GM12878 (cell line): ENCODE data around the gene PLAAT3. TPM values are rescaled to one million over a fixed set of nuclear protein-coding genes. Genes with fewer than 3 reads are reported as not detected.
A peak's percentile ranks its signal among the peaks of the same experiment; 100 is the strongest.

ENCODE experiments used
- ATAC-seq: fragments of 200-7000 bp; cut with Tn5 transposase; 3 replicates; pipeline ENCODE4 v1.9.1; 2020; ENCODE audit warnings: mild to moderate bottlenecking, moderate library complexity
- BruUV-seq: library from RNA; stranded (reverse); fragments of 400-500 nt; replicated peaks from 2 replicates; lab custom pipeline; 2021; lab: Mats Ljungman, UMichigan
- CTCF ChIA-PET: fragments of 300-600 bp; sonication (Branson Sonifier 250); formaldehyde crosslinking; extraction: SDS; loops from one replicate; lab custom pipeline; 2021; ENCODE audit warnings: inconsistent platforms; lab: Yijun Ruan, JAX
- POLR2A ChIA-PET: fragments of 350-600 bp; formaldehyde crosslinking; extraction: SDS; loops from one replicate; lab custom pipeline; 2021; ENCODE audit warnings: inconsistent platforms; lab: Charles Lee
- RAD21 ChIA-PET: fragments of 300-600 bp; sonication (Branson Sonifier 250); formaldehyde crosslinking; loops from one replicate; lab custom pipeline; 2023; ENCODE audit warnings: antibody characterized with exemption; ENCODE audit not compliant: unreplicated experiment; lab: Charles Lee
- SMC1A ChIA-PET: fragments of 300-600 bp; sonication (Branson Sonifier 250); formaldehyde crosslinking; loops from one replicate; lab custom pipeline; 2023; ENCODE audit not compliant: unreplicated experiment, uncharacterized antibody; lab: Charles Lee
- DNase-seq: peaks from one replicate; pipeline ENCODE4 v3.0.0-alpha.2; 2011; ENCODE audit warnings: low read depth, low spot score
- FAIRE-seq: peaks from 3 replicates; lab custom pipeline; 2011; peaks lifted over from hg19 to GRCh38; lab: Jason Lieb, UNC
- H2AFZ ChIP-seq: 2 replicates; pipeline ENCODE4 v1.6.0; 2011; ENCODE audit warnings: low read depth, low read length, control low read depth; ENCODE audit not compliant: control insufficient read depth
- H3K27ac ChIP-seq: 2 replicates; pipeline ENCODE4 v1.5.1; 2011; ENCODE audit warnings: control low read depth; ENCODE audit not compliant: control insufficient read depth, insufficient read depth
- H3K27me3 ChIP-seq, 2 experiments: replicated peaks in 1 of 2; 2 replicates each; pipeline versions ENCODE4 v1.6.0 to v1.6.1; 2011; ENCODE audit warnings: low read length in 1 of 2; ENCODE audit not compliant: control insufficient read depth in 2 of 2, insufficient read depth in 2 of 2
- H3K36me3 ChIP-seq, 2 experiments: 2 replicates each; pipeline ENCODE4 v1.5.1; 2011; ENCODE audit warnings: low read length in 1 of 2; ENCODE audit not compliant: control insufficient read depth in 2 of 2, insufficient read depth in 2 of 2
- H3K4me1 ChIP-seq: 2 replicates; pipeline ENCODE4 v1.6.1; 2011; ENCODE audit warnings: mild to moderate bottlenecking, low read length, moderate library complexity, mixed read lengths; ENCODE audit not compliant: control insufficient read depth, insufficient read depth
- H3K4me2 ChIP-seq: 2 replicates; pipeline ENCODE4 v1.6.0; 2011; ENCODE audit warnings: control low read depth; ENCODE audit not compliant: control insufficient read depth, insufficient read depth
- H3K4me3 ChIP-seq: fragments of 200-600 bp; sonication (generic); 2 replicates; pipeline ENCODE4 v1.5.1; 2016
- H3K79me2 ChIP-seq: 2 replicates; pipeline ENCODE4 v1.6.0; 2011; ENCODE audit warnings: low read length; ENCODE audit not compliant: control insufficient read depth, insufficient read depth
- H3K9ac ChIP-seq: 2 replicates; pipeline ENCODE4 v1.8.0; 2011; ENCODE audit warnings: low read length, control low read depth, mixed read lengths; ENCODE audit not compliant: control insufficient read depth, insufficient read depth
- H3K9me3 ChIP-seq: replicated peaks from 3 replicates; pipeline ENCODE4 v1.5.1; 2011; ENCODE audit warnings: mild to moderate bottlenecking, low read length; ENCODE audit not compliant: control insufficient read depth, insufficient read depth
- H4K20me1 ChIP-seq: 2 replicates; pipeline ENCODE4 v1.6.0; 2011; ENCODE audit not compliant: control insufficient read depth, insufficient read depth
- BACH1 ChIP-seq: fragments of 450-650 bp; IDR thresholded peaks from 2 replicates; pipeline ENCODE4 v1.6.1; 2017; ENCODE audit warnings: mild to moderate bottlenecking, borderline replicate concordance
- CUX1 ChIP-seq: IDR thresholded peaks from 2 replicates; pipeline ENCODE4 v1.6.1; 2012; ENCODE audit warnings: improper control_type of control experiment, low read depth, low read length; ENCODE audit not compliant: insufficient replicate concordance
- ESRRA ChIP-seq: IDR thresholded peaks from 2 replicates; pipeline ENCODE4 v1.6.1; 2012; ENCODE audit warnings: mild to moderate bottlenecking, low read length, improper control_type of control experiment
- FOS ChIP-seq: IDR thresholded peaks from 3 replicates; pipeline ENCODE4 v1.6.1; 2011; ENCODE audit warnings: borderline replicate concordance; ENCODE audit not compliant: insufficient read length; ENCODE audit errors: extremely low read depth
- HDAC2 ChIP-seq: fragments of 200-600 bp; sonication (generic); IDR thresholded peaks from 2 replicates; pipeline ENCODE4 v1.6.1; 2017
- PAX8 ChIP-seq: fragments of 450-650 bp; IDR thresholded peaks from 2 replicates; pipeline ENCODE4 v1.6.1; 2017; ENCODE audit warnings: mild to moderate bottlenecking, moderate library complexity
- SRF ChIP-seq, 2 experiments: IDR thresholded peaks; 2 replicates each; pipeline ENCODE4 v1.6.1; 2011; ENCODE audit warnings: low read depth in 2 of 2, low read length in 2 of 2, mild to moderate bottlenecking in 1 of 2, moderate library complexity in 1 of 2
- WGBS: methylation state at CpG from one replicate; pipeline ENCODE4 v1.1.6; 2016; ENCODE audit warnings: low lambda C conversion rate; ENCODE audit not compliant: insufficient replicate concordance, insufficient coverage; ENCODE audit errors: missing lambda C conversion rate; 5-methylcytosine and 5-hydroxymethylcytosine counted together
- in situ Hi-C: fragments of 300-500 bp; cut with MboI; formaldehyde crosslinking; loops from 9 replicates; pipeline ENCODE4 v1.14.3; 2018; ENCODE audit warnings: mixed read lengths
- intact Hi-C: fragments of 100-400 bp; cut with micrococcal nuclease; formaldehyde crosslinking; loops from one replicate; pipeline ENCODE4 v1.14.2; 2022; ENCODE audit not compliant: unreplicated experiment
- polyA plus RNA-seq, 11 experiments: library from polyadenylated mRNA; depleted of rRNA in 4 of 11; unstranded in 6 of 11; stranded (reverse) in 5 of 11; fragments of >200 nt; fragmentation: Nextera tagmentation in 4 of 11; fragmentation: Illumina TruSeq in 1 of 11; extraction: Ambion mirVana in 4 of 11; extraction: Trizol in 1 of 11; gene quantifications; 1 replicate in 1 of 11; 2 replicates in 10 of 11; pipeline versions ENCODE4 v1.2.1 to v1.2.3, GENCODE V29; 2011 to 2016; ENCODE audit warnings: inconsistent platforms in 2 of 11, missing spikeins in 2 of 11, low read depth in 1 of 11
- total RNA-seq, 4 experiments: library from RNA; depleted of rRNA in 3 of 4; stranded (reverse); fragments of >200 nt in 3 of 4; fragmentation: Illumina TruSeq in 1 of 4; extraction: Trizol in 1 of 4; gene quantifications; 2 replicates each; pipeline versions ENCODE4 v1.2.1 to v1.2.3, GENCODE V29; 2013 to 2021
- TF ChIP-seq, protein P1 (sequence below): IDR thresholded peaks from 2 replicates; pipeline ENCODE4 v1.6.1; 2011; ENCODE audit warnings: low read depth, mild to moderate bottlenecking, low read length, moderate library complexity, borderline replicate concordance; ENCODE audit errors: extremely low read depth
- TF ChIP-seq, protein P2 (sequence below): fragments of 450-650 bp; IDR thresholded peaks from 2 replicates; pipeline ENCODE4 v1.6.1; 2016; ENCODE audit warnings: mild to moderate bottlenecking
- TF ChIP-seq, protein P3 (sequence below): fragments of 450-650 bp; formaldehyde crosslinking; IDR thresholded peaks from 2 replicates; pipeline ENCODE4 v1.4.0; 2022; ENCODE audit warnings: mild to moderate bottlenecking, moderate library complexity

PLAAT3 gene
- total and polyA plus RNA-seq, 10 of the 15 experiments (the other 5 are each of a cell fraction or from before 2014, with no cell fraction given), result 4.8 to 37.0 (median 14.8) TPM

GRCh38 chr11:63660972-63661371, 46.7 kb upstream of the PLAAT3 start:
- POLR2A ChIA-PET, result interaction anchor here (0.7 to 1.3 kb wide), 5 partner anchors 9 to 205 kb away, joined by 3 to 9 read pairs (median 4); partner anchors contain the start of gene RTN3
- H3K27ac ChIP-seq, result peak overlapping the region; percentile 14; the same call in 1 of the 2 replicates
- intact Hi-C loops (no loop called here), in situ Hi-C loops (no loop called here)
- H3K4me3 ChIP-seq, result no peak overlapping the region
- H3K4me1 ChIP-seq, result peaks cover 5% of the 10 kb centered on the region
- no peak overlapping the region for H2AFZ ChIP-seq
- H3K4me2 ChIP-seq, result peak overlapping the region; percentile 62
- RAD21 ChIA-PET, result interaction anchor here (1.1 to 1.2 kb wide), 3 partner anchors 21 to 625 kb away, joined by 3 read pairs; partner anchors contain the start of gene RTN3
- 0% methylated on average over 8 of the region's 8 CpGs for WGBS
- H3K9ac ChIP-seq, result no peak overlapping the region
- SMC1A ChIA-PET, result interaction anchor here (0.8 to 1.3 kb wide), 6 partner anchors 10 to 77 kb away, joined by 3 to 4 read pairs (median 3); no protein-coding TSS in a partner anchor
- H4K20me1 ChIP-seq, result no peaks in the 10 kb centered on the region
- CTCF ChIA-PET, result interaction anchor here (0.7 to 3.0 kb wide), 12 partner anchors 8 to 285 kb away, joined by 3 to 11 read pairs (median 4); partner anchors contain the start of gene ATL3
- peaks cover 43% of the 10 kb centered on the region for H3K79me2 ChIP-seq
- no peaks in the 10 kb centered on the region; a peak in 3 of 4 replicates for H3K36me3 ChIP-seq
- FAIRE-seq, result no peak
- no peaks in the 10 kb centered on the region for H3K9me3 ChIP-seq
- H3K27me3 ChIP-seq, result no peaks in the 10 kb centered on the region
- ATAC-seq, result peak; percentile 57
- no peak for DNase-seq
- BruUV-seq, result no TSS peak
- TF ChIP-seq, protein P1, sequence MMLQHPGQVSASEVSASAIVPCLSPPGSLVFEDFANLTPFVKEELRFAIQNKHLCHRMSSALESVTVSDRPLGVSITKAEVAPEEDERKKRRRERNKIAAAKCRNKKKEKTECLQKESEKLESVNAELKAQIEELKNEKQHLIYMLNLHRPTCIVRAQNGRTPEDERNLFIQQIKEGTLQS, result no peak
- no peak for TF ChIP-seq BACH1
- TF ChIP-seq FOS, result no peak
- TF ChIP-seq ESRRA, result no peak
- TF ChIP-seq CUX1, result no peak
- no peak for TF ChIP-seq PAX8
- TF ChIP-seq, protein P2, sequence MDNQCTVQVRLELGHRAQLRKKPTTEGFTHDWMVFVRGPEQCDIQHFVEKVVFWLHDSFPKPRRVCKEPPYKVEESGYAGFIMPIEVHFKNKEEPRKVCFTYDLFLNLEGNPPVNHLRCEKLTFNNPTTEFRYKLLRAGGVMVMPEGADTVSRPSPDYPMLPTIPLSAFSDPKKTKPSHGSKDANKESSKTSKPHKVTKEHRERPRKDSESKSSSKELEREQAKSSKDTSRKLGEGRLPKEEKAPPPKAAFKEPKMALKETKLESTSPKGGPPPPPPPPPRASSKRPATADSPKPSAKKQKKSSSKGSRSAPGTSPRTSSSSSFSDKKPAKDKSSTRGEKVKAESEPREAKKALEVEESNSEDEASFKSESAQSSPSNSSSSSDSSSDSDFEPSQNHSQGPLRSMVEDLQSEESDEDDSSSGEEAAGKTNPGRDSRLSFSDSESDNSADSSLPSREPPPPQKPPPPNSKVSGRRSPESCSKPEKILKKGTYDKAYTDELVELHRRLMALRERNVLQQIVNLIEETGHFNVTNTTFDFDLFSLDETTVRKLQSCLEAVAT, result no peak
- no peak for TF ChIP-seq SRF (IDR thresholded peaks at IDR 0.05; ENCODE audit: low read depth in 2 of 2, low read length in 2 of 2)
- no peak for TF ChIP-seq HDAC2
- TF ChIP-seq, protein P3, sequence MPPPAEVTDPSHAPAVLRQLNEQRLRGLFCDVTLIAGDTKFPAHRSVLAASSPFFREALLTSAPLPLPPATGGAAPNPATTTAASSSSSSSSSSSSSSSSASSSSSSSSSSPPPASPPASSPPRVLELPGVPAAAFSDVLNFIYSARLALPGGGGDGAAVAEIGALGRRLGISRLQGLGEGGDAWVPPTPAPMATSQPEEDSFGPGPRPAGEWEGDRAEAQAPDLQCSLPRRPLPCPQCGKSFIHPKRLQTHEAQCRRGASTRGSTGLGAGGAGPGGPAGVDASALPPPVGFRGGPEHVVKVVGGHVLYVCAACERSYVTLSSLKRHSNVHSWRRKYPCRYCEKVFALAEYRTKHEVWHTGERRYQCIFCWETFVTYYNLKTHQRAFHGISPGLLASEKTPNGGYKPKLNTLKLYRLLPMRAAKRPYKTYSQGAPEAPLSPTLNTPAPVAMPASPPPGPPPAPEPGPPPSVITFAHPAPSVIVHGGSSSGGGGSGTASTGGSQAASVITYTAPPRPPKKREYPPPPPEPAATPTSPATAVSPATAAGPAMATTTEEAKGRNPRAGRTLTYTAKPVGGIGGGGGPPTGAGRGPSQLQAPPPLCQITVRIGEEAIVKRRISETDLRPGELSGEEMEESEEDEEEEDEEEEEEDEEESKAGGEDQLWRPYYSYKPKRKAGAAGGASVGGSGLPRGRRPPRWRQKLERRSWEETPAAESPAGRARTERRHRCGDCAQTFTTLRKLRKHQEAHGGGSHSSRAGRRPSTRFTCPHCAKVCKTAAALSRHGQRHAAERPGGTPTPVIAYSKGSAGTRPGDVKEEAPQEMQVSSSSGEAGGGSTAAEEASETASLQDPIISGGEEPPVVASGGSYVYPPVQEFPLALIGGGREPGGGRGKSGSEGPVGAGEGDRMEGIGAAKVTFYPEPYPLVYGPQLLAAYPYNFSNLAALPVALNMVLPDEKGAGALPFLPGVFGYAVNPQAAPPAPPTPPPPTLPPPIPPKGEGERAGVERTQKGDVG (CRISPR knock-in tag), result no peak
